Measurements from ENCODE around the gene ATP9B. TPM values are rescaled to one million over a fixed set of nuclear protein-coding genes. Genes with fewer than 3 reads are reported as not detected.
"Not testable (repeated sequence)": the region's sequence is repeated elsewhere in the genome, so short reads cannot be mapped to it uniquely, and the experiment has no call there.

The ATP9B gene
- total RNA-seq, 2 experiments from 2014 or later = 61.9 to 63.5 TPM

GRCh38 chr18:79070486-79070885 is 1.3 kb downstream of the ATP9B start:
- CTCF ChIA-PET = no interaction called here

GRCh38 chr18:79071037-79071436 is 1.8 kb downstream of the ATP9B start:
- Mint-ChIP-seq H3K9me3 (peaks cover 2% of the 10 kb centered on the region), H3K36me3 (ENCODE audit: low read depth) (peaks cover 50% of the 10 kb centered on the region), H3K27ac (peak overlapping the region; percentile 100), H3K4me1 (ENCODE audit: low read depth) (peaks cover 74% of the 10 kb centered on the region), H3K4me3 (peak overlapping the region; percentile 91), H3K27me3 (peaks cover 2% of the 10 kb centered on the region)
- ATAC-seq (ENCODE audit: poor library complexity) (no peak), DNase-seq (peak in 2 of 14 experiments; percentile 41 to 48)
- Histone ChIP-seq H3K27ac (ENCODE audit: low read depth in 1 of 2, low read length in 2 of 2) (no peak overlapping the region), H3K36me3 (ENCODE audit: insufficient read depth, low read length) (no peaks in the 10 kb centered on the region), H3K27me3 (ENCODE audit: control insufficient read depth in 1 of 2, insufficient read depth in 2 of 2, low read length in 2 of 2) (no peaks in the 10 kb centered on the region), H3K4me1 (ENCODE audit: insufficient read depth, low read length) (peaks cover 29% of the 10 kb centered on the region), H3K9me3 (ENCODE audit: control insufficient read depth in 1 of 2, insufficient read depth in 1 of 2, low read length in 2 of 2) (peaks cover 0 to 12% of the 10 kb centered on the region in 2 experiments), H3K4me3 (ENCODE audit: low read length) (no peak overlapping the region)
- ChIA-PET CTCF (no interaction called here), POLR2A (no interaction called here)
- intact Hi-C loops (cut with DNase I, micrococcal nuclease) = no loop called here
- no peak for TF ChIP-seq CTCF (IDR thresholded peaks at IDR 0.05)

More at GRCh38 chr18:79070486-79070885, 1.3 kb downstream of the ATP9B start:
- H3K4me3 ChIP-seq (ENCODE audit: low read length) = peak overlapping the region; percentile 56
- no peak for DNase-seq
- no peaks in the 10 kb centered on the region for H3K36me3 ChIP-seq (ENCODE audit: insufficient read depth, low read length)
- Mint-ChIP-seq H3K36me3 (ENCODE audit: low read depth) (peaks cover 46% of the 10 kb centered on the region), H3K4me3 (peak overlapping the region; percentile 91), H3K27ac (peak overlapping the region; percentile 100), H3K9me3 (peaks cover 2% of the 10 kb centered on the region), H3K27me3 (peaks cover 7% of the 10 kb centered on the region), H3K4me1 (ENCODE audit: low read depth) (peaks cover 73% of the 10 kb centered on the region)
- peaks cover 29% of the 10 kb centered on the region for H3K4me1 ChIP-seq (ENCODE audit: insufficient read depth, low read length)
- no peak overlapping the region for H3K27ac ChIP-seq (ENCODE audit: low read depth in 1 of 2, low read length in 2 of 2)
- TF ChIP-seq CTCF (IDR thresholded peaks at IDR 0.05) = no peak
- H3K9me3 ChIP-seq (ENCODE audit: control insufficient read depth in 1 of 2, insufficient read depth in 1 of 2, low read length in 2 of 2) = peaks cover 0 to 12% of the 10 kb centered on the region in 2 experiments
- intact Hi-C loops (cut with DNase I, micrococcal nuclease) = no loop called here
- no peak for ATAC-seq (ENCODE audit: poor library complexity)
- H3K27me3 ChIP-seq (ENCODE audit: control insufficient read depth in 1 of 2, insufficient read depth in 2 of 2, low read length in 2 of 2) = no peaks in the 10 kb centered on the region
- POLR2A ChIA-PET = interaction anchor here (0.5 to 1.0 kb wide), 3 partner anchors 83 to 880 kb away, joined by 3 to 4 read pairs (median 3); no protein-coding TSS in a partner anchor

GRCh38 chr18:79071503-79072210 is 2.5 kb downstream of the ATP9B start:
- peaks cover 74% of the 10 kb centered on the region for H3K4me1 Mint-ChIP-seq (ENCODE audit: low read depth)
- peak overlapping the region; percentile 91 for H3K4me3 Mint-ChIP-seq
- H3K36me3 Mint-ChIP-seq (ENCODE audit: low read depth) = peaks cover 56% of the 10 kb centered on the region
- H3K27me3 Mint-ChIP-seq = no peaks in the 10 kb centered on the region
- H3K27ac Mint-ChIP-seq = peak overlapping the region; percentile 100
- H3K9me3 Mint-ChIP-seq = peaks cover 2% of the 10 kb centered on the region
- Histone ChIP-seq H3K36me3 (ENCODE audit: insufficient read depth, low read length) (no peaks in the 10 kb centered on the region), H3K9me3 (ENCODE audit: control insufficient read depth in 1 of 2, insufficient read depth in 1 of 2, low read length in 2 of 2) (peaks cover 0 to 12% of the 10 kb centered on the region in 2 experiments), H3K4me1 (ENCODE audit: insufficient read depth, low read length) (peaks cover 29% of the 10 kb centered on the region), H3K4me3 (ENCODE audit: low read length) (no peak overlapping the region), H3K27ac (ENCODE audit: low read depth in 1 of 2, low read length in 2 of 2) (no peak overlapping the region), H3K27me3 (ENCODE audit: control insufficient read depth in 1 of 2, insufficient read depth in 2 of 2, low read length in 2 of 2) (no peaks in the 10 kb centered on the region)
- ATAC-seq (ENCODE audit: poor library complexity) (no peak), DNase-seq (peak in 2 of 14 experiments; percentile 29 to 37)
- POLR2A ChIA-PET = no interaction called here
- intact Hi-C loops (cut with DNase I, micrococcal nuclease) = no loop called here
- TF ChIP-seq CTCF (IDR thresholded peaks at IDR 0.05) = no peak
- CTCF ChIA-PET = no interaction called here

GRCh38 chr18:79072655-79073054 is 3.5 kb downstream of the ATP9B start:
- POLR2A ChIA-PET; H3K27ac ChIP-seq (ENCODE audit: low read depth in 1 of 2, low read length in 2 of 2); DNase-seq; ATAC-seq (ENCODE audit: poor library complexity); CTCF ChIA-PET; intact Hi-C loops (cut with DNase I, micrococcal nuclease); H3K27ac Mint-ChIP-seq; H3K27me3 ChIP-seq (ENCODE audit: control insufficient read depth in 1 of 2, insufficient read depth in 2 of 2, low read length in 2 of 2); H3K4me3 ChIP-seq (ENCODE audit: low read length); H3K36me3 ChIP-seq (ENCODE audit: insufficient read depth, low read length); H3K4me3 Mint-ChIP-seq; H3K9me3 Mint-ChIP-seq; H3K27me3 Mint-ChIP-seq: not testable (repeated sequence)
- Mint-ChIP-seq H3K4me1 (ENCODE audit: low read depth) (peaks cover 74% of the 10 kb centered on the region), H3K36me3 (ENCODE audit: low read depth) (peaks cover 65% of the 10 kb centered on the region)
- Histone ChIP-seq H3K9me3 (ENCODE audit: control insufficient read depth in 1 of 2, insufficient read depth in 1 of 2, low read length in 2 of 2) (peaks cover 0 to 12% of the 10 kb centered on the region in 2 experiments), H3K4me1 (ENCODE audit: insufficient read depth, low read length) (peaks cover 27% of the 10 kb centered on the region)

Data from CD4-positive, alpha-beta T cell (primary cell).